Ammon's horn (tissue), 1 donor: ENCODE data around the gene C22orf42.
A peak's percentile ranks its signal among the peaks of the same experiment; 100 is the strongest.
"Not testable (repeated sequence)": the region's sequence is repeated elsewhere in the genome, so short reads cannot be mapped to it uniquely, and the experiment has no call there.

Experiments used
- DNase-seq: peaks from one replicate; pipeline ENCODE4 v3.0.0-alpha.2; 2016; ENCODE audit warnings: low spot score

The C22orf42 gene

GRCh38 chr22:32135958-32136357 is 23.1 kb downstream of the C22orf42 start:
- DNase-seq: not testable (repeated sequence)

- DNase-seq: not testable (repeated sequence)
Observed at GRCh38 chr22:32134796-32135195, 24.3 kb downstream of the C22orf42 start.

DNA sequence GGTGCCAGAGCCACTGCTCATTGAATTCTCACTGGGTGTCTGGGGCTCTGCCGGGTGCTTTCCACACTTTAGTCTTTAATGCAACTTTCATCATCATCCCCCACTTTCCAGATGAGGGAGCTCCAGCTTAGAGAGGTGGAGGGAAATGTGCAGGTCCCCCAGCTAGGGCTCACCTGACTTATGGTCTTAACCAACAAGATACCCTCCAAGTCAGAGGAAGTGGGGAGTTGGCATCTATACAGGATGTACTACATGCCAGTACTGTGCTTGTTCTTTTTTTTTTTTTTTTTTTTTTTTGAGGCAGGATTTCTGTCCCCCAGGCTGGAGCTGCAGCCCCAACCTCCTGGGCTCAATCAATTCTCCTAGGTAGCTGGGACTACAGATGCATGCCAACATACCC is 26.3 kb downstream of the C22orf42 start:
- DNase-seq: no peak

GRCh38 chr22:32132126-32132525 is 27.0 kb downstream of the C22orf42 start:
- no peak for DNase-seq

GRCh38 chr22:32130464-32130863 is 28.6 kb downstream of the C22orf42 start:
- peak; percentile 27 for DNase-seq

DNA sequence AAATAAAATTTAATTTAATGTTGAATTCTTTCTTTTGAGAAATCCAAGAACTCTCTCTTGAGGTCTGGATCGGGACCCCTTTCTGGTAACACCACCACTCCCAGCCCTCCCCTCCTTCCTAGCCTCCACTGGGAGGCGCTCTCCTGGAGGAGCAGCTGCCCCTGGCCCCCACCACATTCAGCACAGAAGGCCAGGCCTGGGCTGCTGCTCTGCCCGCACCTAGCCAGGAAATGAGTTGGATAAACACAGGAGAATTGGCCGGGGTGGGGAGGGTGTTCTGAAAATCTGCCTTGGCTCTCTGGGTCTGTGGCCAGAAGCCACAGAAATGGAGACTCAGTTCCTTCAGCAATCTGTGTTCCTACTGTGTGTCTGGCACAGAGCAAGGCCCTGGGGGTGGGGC is 31.2 kb downstream of the C22orf42 start:
- no peak for DNase-seq

- no peak for DNase-seq
Observed at GRCh38 chr22:32123657-32124056, 35.4 kb downstream of the C22orf42 start.

- DNase-seq: no peak
Observed at GRCh38 chr22:32122899-32123298, 36.2 kb downstream of the C22orf42 start.

DNA sequence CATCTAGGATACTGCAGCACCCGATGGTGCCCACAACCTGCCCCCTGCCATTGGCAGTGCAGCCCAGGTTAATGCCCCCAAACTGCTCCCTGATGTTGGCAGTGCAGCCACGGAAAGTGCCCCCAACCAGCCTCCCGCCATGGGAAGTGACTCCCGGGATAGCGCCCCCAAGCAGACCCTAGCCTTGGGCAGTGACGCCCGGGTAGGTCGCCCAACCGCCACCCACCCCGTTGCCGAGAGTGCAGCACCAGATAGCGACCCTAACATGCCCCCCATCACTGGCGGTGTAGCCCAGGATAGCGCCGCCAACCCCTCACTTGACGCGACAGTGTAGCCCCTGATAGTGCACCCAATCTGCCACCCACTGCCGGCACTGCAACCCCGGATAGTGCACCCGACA is 38.5 kb downstream of the C22orf42 start:
- no peak for DNase-seq

GRCh38 chr22:32119568-32120235 is 39.4 kb downstream of the C22orf42 start:
- no peak for DNase-seq

- no peak for DNase-seq
Observed at GRCh38 chr22:32112380-32112779, 46.7 kb downstream of the C22orf42 start.

DNA sequence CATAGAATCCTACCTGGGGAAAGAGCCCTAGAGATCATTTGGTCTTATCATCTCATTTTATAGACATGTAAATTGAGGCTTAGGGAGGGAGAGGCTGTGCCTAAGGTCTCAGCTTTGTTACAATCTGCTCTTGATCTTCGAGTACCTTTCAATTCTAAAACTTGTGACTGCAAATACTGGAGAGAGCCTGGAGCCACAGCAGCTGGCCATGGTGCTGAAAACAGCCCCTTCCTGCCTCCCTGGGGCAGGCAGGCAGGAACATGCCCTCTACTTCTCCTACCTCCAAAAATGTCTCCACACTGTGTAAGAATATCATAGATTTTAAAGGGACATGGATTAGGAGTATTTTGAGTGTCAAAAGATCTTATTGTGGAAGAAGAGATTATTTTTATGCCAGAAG is 52.2 kb downstream of the C22orf42 start:
- no peak for DNase-seq

DNA sequence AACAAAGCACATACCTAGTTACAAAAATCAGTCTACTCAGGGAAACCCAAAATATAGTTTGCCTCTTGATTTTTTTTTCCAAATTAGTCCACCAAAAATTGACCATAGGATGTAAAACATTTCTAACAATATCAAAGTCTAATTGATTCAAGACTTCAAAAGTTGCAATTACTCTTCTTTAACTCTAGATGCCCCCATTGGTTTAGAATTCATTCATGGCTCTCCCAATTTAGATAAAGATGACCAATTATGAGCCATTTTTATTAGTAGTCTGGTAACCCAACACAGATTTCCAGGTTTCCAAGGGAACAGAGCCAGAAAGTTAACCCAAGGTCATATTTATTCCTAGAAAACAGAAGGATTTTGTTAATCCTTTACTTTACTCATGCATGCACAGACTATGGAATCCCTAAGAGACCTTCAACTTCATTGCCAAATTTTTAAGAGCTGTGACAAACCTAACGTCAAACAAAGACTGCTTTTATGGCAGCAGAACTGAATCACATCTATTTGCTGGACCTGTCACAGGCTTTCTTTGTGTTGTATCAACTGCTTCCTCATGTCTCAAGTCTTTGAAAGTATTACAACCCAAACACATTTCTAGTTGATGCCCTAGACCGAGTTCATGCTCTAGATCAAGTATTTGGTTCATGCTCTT is 55.3 kb downstream of the C22orf42 start:
- DNase-seq: no peak

DNA sequence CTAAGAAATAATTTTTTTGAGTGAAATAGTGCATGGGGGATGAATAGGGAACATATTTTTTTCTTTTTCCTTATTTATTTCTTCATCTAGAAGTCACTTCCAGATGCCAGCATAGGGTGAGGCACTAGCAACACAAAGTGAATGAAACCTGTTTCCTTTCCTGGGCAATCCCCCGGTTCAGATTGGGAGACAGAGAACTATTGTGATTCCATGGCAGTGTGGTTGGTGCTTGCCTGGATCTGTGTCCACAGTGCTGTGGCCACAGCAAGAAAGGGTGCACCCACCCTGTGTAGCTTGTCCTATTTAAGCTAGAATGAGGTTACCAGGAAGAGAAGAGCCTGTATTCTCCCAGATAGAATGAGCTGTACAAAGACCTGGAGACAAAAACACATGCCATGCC is 58.4 kb downstream of the C22orf42 start:
- no peak for DNase-seq
